ENCODE measurements around the gene MEDAG.

DNA sequence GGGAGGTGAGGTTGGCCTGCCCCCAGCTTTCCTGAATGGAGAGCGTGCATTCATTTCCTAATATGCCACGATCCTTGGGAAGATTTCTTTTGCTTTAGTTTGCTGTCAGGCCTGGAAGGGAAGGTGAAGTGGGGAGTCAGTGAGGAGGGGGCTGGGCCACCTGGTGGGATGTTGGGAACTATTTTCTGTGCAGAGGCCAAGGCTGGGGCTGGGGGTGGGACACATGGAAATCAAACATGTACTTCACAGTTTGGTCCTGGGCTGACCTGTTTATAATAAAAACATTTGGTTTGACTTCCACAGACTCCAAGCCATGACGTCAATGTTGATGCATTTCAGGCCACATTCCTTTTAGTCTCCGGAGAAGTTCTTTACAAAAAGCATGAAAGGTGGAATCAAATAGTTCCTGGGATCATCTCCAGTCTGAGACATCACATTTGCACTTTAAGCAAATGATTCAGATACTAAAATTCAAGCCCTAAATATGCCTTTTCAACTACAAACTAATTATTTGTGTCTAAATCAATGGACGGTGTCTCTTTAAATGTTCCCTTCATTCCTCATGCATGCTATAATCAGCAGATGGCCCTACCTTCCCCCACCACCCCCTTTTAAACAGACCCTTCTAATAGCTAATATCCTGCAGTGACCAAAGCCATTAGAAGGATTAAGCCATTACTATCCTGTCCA, 41.5 kb upstream of the MEDAG start:
- TF ChIP-seq, protein P1, sequence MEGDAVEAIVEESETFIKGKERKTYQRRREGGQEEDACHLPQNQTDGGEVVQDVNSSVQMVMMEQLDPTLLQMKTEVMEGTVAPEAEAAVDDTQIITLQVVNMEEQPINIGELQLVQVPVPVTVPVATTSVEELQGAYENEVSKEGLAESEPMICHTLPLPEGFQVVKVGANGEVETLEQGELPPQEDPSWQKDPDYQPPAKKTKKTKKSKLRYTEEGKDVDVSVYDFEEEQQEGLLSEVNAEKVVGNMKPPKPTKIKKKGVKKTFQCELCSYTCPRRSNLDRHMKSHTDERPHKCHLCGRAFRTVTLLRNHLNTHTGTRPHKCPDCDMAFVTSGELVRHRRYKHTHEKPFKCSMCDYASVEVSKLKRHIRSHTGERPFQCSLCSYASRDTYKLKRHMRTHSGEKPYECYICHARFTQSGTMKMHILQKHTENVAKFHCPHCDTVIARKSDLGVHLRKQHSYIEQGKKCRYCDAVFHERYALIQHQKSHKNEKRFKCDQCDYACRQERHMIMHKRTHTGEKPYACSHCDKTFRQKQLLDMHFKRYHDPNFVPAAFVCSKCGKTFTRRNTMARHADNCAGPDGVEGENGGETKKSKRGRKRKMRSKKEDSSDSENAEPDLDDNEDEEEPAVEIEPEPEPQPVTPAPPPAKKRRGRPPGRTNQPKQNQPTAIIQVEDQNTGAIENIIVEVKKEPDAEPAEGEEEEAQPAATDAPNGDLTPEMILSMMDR (IDR thresholded peaks at IDR 0.05; ENCODE audit: borderline replicate concordance, extremely low read depth, low read length, poor library complexity, severe bottlenecking) = no peak
- TF ChIP-seq EZH2 (IDR thresholded peaks at IDR 0.05; ENCODE audit: borderline replicate concordance, low read depth, low read length, severe bottlenecking) = no peak
